HCT116 (cell line): ENCODE data around the gene RNF128. TPM values are rescaled to one million over a fixed set of nuclear protein-coding genes. Genes with fewer than 3 reads are reported as not detected.

Source experiments
- ATAC-seq: fragments of 200-7000 bp; cut with Tn5 transposase; 2 replicates; pipeline ENCODE4 v1.9.1; 2020; ENCODE audit warnings: mild to moderate bottlenecking, moderate library complexity
- BruUV-seq: library from RNA; stranded (reverse); fragments of 400-500 nt; replicated peaks from 2 replicates; lab custom pipeline; 2021; lab: Mats Ljungman, UMichigan
- CTCF ChIA-PET: fragments of 300-600 bp; sonication (Branson Sonifier 250); formaldehyde crosslinking; loops from one replicate; lab custom pipeline; 2021; ENCODE audit warnings: antibody characterized with exemption; lab: Charles Lee
- POLR2A ChIA-PET: fragments of 300-600, 350-600 bp; sonication (Branson Sonifier 250); formaldehyde crosslinking; loops from one replicate; lab custom pipeline; 2021; ENCODE audit warnings: antibody characterized with exemption; lab: Charles Lee
- RAD21 ChIA-PET, 2 experiments: fragments of 300-600 bp; sonication (Branson Sonifier 250); formaldehyde crosslinking; loops; one replicate each; lab custom pipeline; 2023; ENCODE audit warnings: low total read pairs in 2 of 2; ENCODE audit not compliant: uncharacterized antibody in 2 of 2, unreplicated experiment in 2 of 2, low non-redundant PET in 1 of 2; lab: Charles Lee
- DNase-seq: peaks from one replicate; pipeline ENCODE4 v3.0.0-alpha.2; 2010; ENCODE audit warnings: low read depth, low spot score
- H2AFZ ChIP-seq: fragments of 200-600 bp; shearing (Covaris generic), sonication (generic); 2 replicates; pipeline ENCODE4 v1.6.1; 2017; ENCODE audit warnings: low read depth, mixed run types, mixed read lengths, antibody characterized with exemption, low read length; ENCODE audit not compliant: poor library complexity, severe bottlenecking
- H3K27ac ChIP-seq: 2 replicates; pipeline ENCODE4 v1.5.1; 2012; ENCODE audit warnings: low read depth, low read length
- H3K27me3 ChIP-seq: fragments of 200-600 bp; sonication (generic); 2 replicates; pipeline ENCODE4 v1.6.1; 2016; ENCODE audit warnings: mixed run types, low read length, mixed read lengths; ENCODE audit not compliant: insufficient read depth
- H3K36me3 ChIP-seq, 2 experiments: fragments of 200-500 bp in 1 of 2; fragments of 200-600 bp in 1 of 2; sonication (Bioruptor generic) in 1 of 2; sonication (generic) in 1 of 2; 2 replicates each; pipeline versions ENCODE4 v1.5.1 to v1.6.1; 2014 to 2016; ENCODE audit warnings: low read length in 2 of 2, inconsistent platforms in 1 of 2, mixed read lengths in 1 of 2, mixed run types in 1 of 2; ENCODE audit not compliant: insufficient read depth in 2 of 2, control insufficient read depth in 1 of 2
- H3K4me1 ChIP-seq, 2 experiments: fragments of 200-600 bp in 1 of 2; sonication (generic) in 1 of 2; 2 replicates each; pipeline versions ENCODE4 v1.5.1 to v1.6.1; 2012 to 2017; ENCODE audit warnings: low read length in 2 of 2, inconsistent platforms in 1 of 2, mild to moderate bottlenecking in 1 of 2, mixed read lengths in 1 of 2, mixed run types in 1 of 2, moderate library complexity in 1 of 2; ENCODE audit not compliant: insufficient read depth in 2 of 2, control insufficient read depth in 1 of 2
- H3K4me2 ChIP-seq: fragments of 200-600 bp; sonication (generic); 2 replicates; pipeline ENCODE4 v1.6.1; 2017; ENCODE audit warnings: mixed run types, low read length, mixed read lengths
- H3K4me3 ChIP-seq, 2 experiments: fragments of 200-600 bp in 1 of 2; sonication (generic) in 1 of 2; replicated peaks in 1 of 2; 2 replicates each; pipeline ENCODE4 v1.5.1; 2011 to 2016; ENCODE audit warnings: low read length in 2 of 2, control low read depth in 1 of 2, low read depth in 1 of 2, mild to moderate bottlenecking in 1 of 2, mixed read lengths in 1 of 2, mixed run types in 1 of 2
- H3K79me2 ChIP-seq: fragments of 200-600 bp; sonication (generic); 2 replicates; pipeline ENCODE4 v1.6.1; 2017; ENCODE audit warnings: mild to moderate bottlenecking, mixed run types, low read length, moderate library complexity, mixed read lengths; ENCODE audit not compliant: insufficient read depth
- H3K9ac ChIP-seq: fragments of 200-600 bp; sonication (generic); 2 replicates; pipeline ENCODE4 v1.6.1; 2016; ENCODE audit warnings: low read length, mixed read lengths
- H3K9me2 ChIP-seq: fragments of 200-600 bp; sonication (generic), shearing (Covaris generic); 2 replicates; pipeline ENCODE4 v1.6.1; 2017; ENCODE audit warnings: mixed run types, mild to moderate bottlenecking, moderate library complexity; ENCODE audit not compliant: insufficient read depth
- H3K9me3 ChIP-seq, 2 experiments: fragments of 200-500 bp in 1 of 2; fragments of 200-600 bp in 1 of 2; sonication (Bioruptor generic) in 1 of 2; sonication (generic) in 1 of 2; 2 replicates each; pipeline ENCODE4 v1.6.1; 2014 to 2017; ENCODE audit warnings: low read length in 2 of 2, mixed read lengths in 2 of 2, inconsistent platforms in 1 of 2, low read depth in 1 of 2, mild to moderate bottlenecking in 1 of 2, mixed run types in 1 of 2, moderate library complexity in 1 of 2; ENCODE audit not compliant: control insufficient read depth in 1 of 2, insufficient read depth in 1 of 2
- H4K20me1 ChIP-seq: fragments of 200-600 bp; sonication (generic), shearing (Covaris generic); 2 replicates; pipeline ENCODE4 v1.6.1; 2017; ENCODE audit warnings: mixed run types, mild to moderate bottlenecking, moderate library complexity; ENCODE audit not compliant: insufficient read depth
- ATF3 ChIP-seq: IDR thresholded peaks from 2 replicates; pipeline ENCODE4 v1.6.1; 2012
- CBX3 ChIP-seq: IDR thresholded peaks from 2 replicates; pipeline ENCODE4 v1.6.1; 2012; ENCODE audit warnings: low read depth
- CEBPB ChIP-seq: IDR thresholded peaks from 2 replicates; pipeline ENCODE4 v1.6.1; 2012; ENCODE audit warnings: low read depth
- EGR1 ChIP-seq: IDR thresholded peaks from 2 replicates; pipeline ENCODE4 v1.6.1; 2012; ENCODE audit warnings: low read depth
- ELF1 ChIP-seq: IDR thresholded peaks from 2 replicates; pipeline ENCODE4 v1.6.1; 2012; ENCODE audit warnings: low read depth, borderline replicate concordance
- EZH2 ChIP-seq: fragments of 200-600 bp; sonication (generic); IDR thresholded peaks from 2 replicates; pipeline ENCODE4 v1.6.1; 2017; ENCODE audit warnings: antibody characterized with exemption, mixed run types
- EZH2phosphoT487 ChIP-seq: fragments of 200-600 bp; IDR thresholded peaks from 2 replicates; pipeline ENCODE4 v1.6.1; 2018; ENCODE audit warnings: antibody characterized with exemption, borderline replicate concordance
- FOSL1 ChIP-seq: IDR thresholded peaks from 2 replicates; pipeline ENCODE4 v1.6.1; 2012; ENCODE audit warnings: low read depth
- JUND ChIP-seq: IDR thresholded peaks from 2 replicates; pipeline ENCODE4 v1.6.1; 2012
- MAX ChIP-seq: IDR thresholded peaks from 2 replicates; pipeline ENCODE4 v1.6.1; 2012
- RAD21 ChIP-seq: IDR thresholded peaks from 2 replicates; pipeline ENCODE4 v1.6.1; 2012; ENCODE audit warnings: low read depth, mild to moderate bottlenecking
- REST ChIP-seq: IDR thresholded peaks from 2 replicates; pipeline ENCODE4 v1.6.1; 2012; ENCODE audit warnings: low read depth
- SIN3A ChIP-seq: IDR thresholded peaks from 2 replicates; pipeline ENCODE4 v1.6.1; 2012; ENCODE audit warnings: low read depth
- SP1 ChIP-seq: IDR thresholded peaks from 2 replicates; pipeline ENCODE4 v1.6.1; 2012; ENCODE audit warnings: low read depth
- SRF ChIP-seq: IDR thresholded peaks from 2 replicates; pipeline ENCODE4 v1.6.1; 2012; ENCODE audit warnings: low read depth
- TCF7L2 ChIP-seq: IDR thresholded peaks from 2 replicates; pipeline ENCODE4 v1.7.0; 2011; ENCODE audit warnings: borderline replicate concordance, inconsistent platforms; ENCODE audit not compliant: insufficient read depth, insufficient read length; ENCODE audit errors: extremely low read depth
- YY1 ChIP-seq: IDR thresholded peaks from 2 replicates; pipeline ENCODE4 v1.6.1; 2011; ENCODE audit warnings: low read length, low read depth, moderate library complexity, mild to moderate bottlenecking; ENCODE audit not compliant: insufficient replicate concordance; ENCODE audit errors: extremely low read depth
- ZBTB33 ChIP-seq: IDR thresholded peaks from 2 replicates; pipeline ENCODE4 v1.6.1; 2011; ENCODE audit warnings: mild to moderate bottlenecking, low read length, moderate library complexity; ENCODE audit not compliant: insufficient replicate concordance; ENCODE audit errors: extremely low read depth
- ZFX ChIP-seq: fragments of 450-650 bp; IDR thresholded peaks from 2 replicates; pipeline ENCODE4 v1.6.1; 2017
- ZNF274 ChIP-seq: fragments of 200-500 bp; sonication (Bioruptor generic); IDR thresholded peaks from 2 replicates; pipeline ENCODE4 v1.6.1; 2014; ENCODE audit warnings: mild to moderate bottlenecking, low read depth, low read length, inconsistent platforms
- intact Hi-C: fragments of 100-400 bp; cut with micrococcal nuclease; formaldehyde crosslinking; loops from 2 replicates; pipeline ENCODE4 v1.10.0; 2022
- total RNA-seq: library from RNA; stranded (reverse); gene quantifications from one replicate; pipeline ENCODE4 v1.2.1, GENCODE V29; 2021; ENCODE audit not compliant: unreplicated experiment

The RNF128 gene
- total RNA-seq, 1 experiment from 2014 or later = 5.8 TPM

- intact Hi-C loops = no loop called here
- ATAC-seq = peak; percentile 96
- BruUV-seq = no TSS peak
- Histone ChIP-seq H3K9me3 (no peaks in the 10 kb centered on the region), H3K79me2 (no peaks in the 10 kb centered on the region), H4K20me1 (no peaks in the 10 kb centered on the region), H3K4me1 (peaks cover 8 to 28% of the 10 kb centered on the region in 2 experiments; a peak in 3 of 4 replicates), H3K9me2 (no peaks in the 10 kb centered on the region), H3K36me3 (no peaks in the 10 kb centered on the region), H3K9ac (peak overlapping the region; percentile 48), H2AFZ (peak overlapping the region; percentile 74), H3K27ac (peak overlapping the region; percentile 55; the same call in 1 of the 2 replicates), H3K4me2 (peak overlapping the region; percentile 73), H3K4me3 (peak overlapping the region in 1 of 2 experiments; percentile 34; a peak in 2 of 4 replicates), H3K27me3 (no peaks in the 10 kb centered on the region)
- DNase-seq = peak; percentile 79
- RAD21 ChIA-PET = no interaction called here
- POLR2A ChIA-PET = no interaction called here
- TF ChIP-seq ELF1 (no peak), ATF3 (no peak), FOSL1 (peak; percentile 96), ZFX (no peak), SRF (peak; percentile 81), SIN3A (peak; percentile 80), EZH2phosphoT487 (no peak), EZH2 (no peak), TCF7L2 (peak; percentile 52), JUND (peak; percentile 92), CEBPB (peak; percentile 59), SP1 (peak; percentile 78), CBX3 (peak; percentile 76), ZNF274 (no peak), EGR1 (peak; percentile 88), REST (no peak), RAD21 (0 out of 2 replicates have a peak, but pooled peaks have one; percentile 25), ZBTB33 (peak; percentile 41), MAX (peak; percentile 51), YY1 (peak; percentile 14)
- CTCF ChIA-PET = no interaction called here
These were observed 18.6 kb upstream of the RNF128 start for GRCh38 chrX:106707771-106708454.
